HEK293 (cell line): Measurements from ENCODE around the gene DGKG.

Source experiments
- CTCF ChIA-PET: fragments of 350-600 bp; formaldehyde crosslinking; extraction: SDS; loops from one replicate; lab custom pipeline; 2021; ENCODE audit warnings: antibody characterized with exemption; lab: Yijun Ruan, JAX
- POLR2A ChIA-PET: fragments of 300-600 bp; formaldehyde crosslinking; extraction: SDS; loops from one replicate; lab custom pipeline; 2020; ENCODE audit warnings: antibody characterized with exemption, inconsistent platforms; lab: Yijun Ruan, JAX
- H3K27ac ChIP-seq: fragments of 200-500 bp; sonication (Bioruptor generic); 2 replicates; pipeline ENCODE4 v1.5.1; 2014; ENCODE audit warnings: low read depth, low read length, control low read depth, inconsistent platforms; ENCODE audit errors: extremely low read depth
- H3K36me3 ChIP-seq, 2 experiments: fragments of 200-500 bp in 1 of 2; sonication (Bioruptor generic) in 1 of 2; 1 replicate in 1 of 2; 2 replicates in 1 of 2; pipeline ENCODE4 v1.5.1; 2014 to 2017; ENCODE audit warnings: inconsistent platforms in 2 of 2, low read length in 2 of 2; ENCODE audit not compliant: control insufficient read depth in 2 of 2, insufficient read depth in 1 of 2
- H3K4me1 ChIP-seq: fragments of 200-500 bp; sonication (Bioruptor generic); 2 replicates; pipeline ENCODE4 v1.5.1; 2014; ENCODE audit warnings: mild to moderate bottlenecking, low read length, inconsistent platforms; ENCODE audit not compliant: control insufficient read depth, insufficient read depth
- H3K4me3 ChIP-seq: 2 replicates; pipeline ENCODE4 v1.5.1; 2011; ENCODE audit warnings: low read depth, mild to moderate bottlenecking, control low read depth, low read length, moderate library complexity
- H3K9me3 ChIP-seq: fragments of 200-500 bp; sonication (Bioruptor generic); 2 replicates; pipeline ENCODE4 v1.5.1; 2014; ENCODE audit warnings: low read depth, low read length, inconsistent platforms; ENCODE audit not compliant: control insufficient read depth, insufficient read depth
- KLF1 ChIP-seq: fragments of 450-650 bp; formaldehyde crosslinking; IDR thresholded peaks from 2 replicates; pipeline ENCODE4 v1.5.1; 2016; ENCODE audit warnings: missing biosample characterization, missing genetic modification characterization
- MYNN ChIP-seq: fragments of 450-650 bp; formaldehyde crosslinking; IDR thresholded peaks from 2 replicates; pipeline ENCODE4 v1.5.1; 2016; ENCODE audit warnings: missing biosample characterization, missing genetic modification characterization, borderline replicate concordance
- SCRT2 ChIP-seq: fragments of 450-650 bp; formaldehyde crosslinking; IDR thresholded peaks from 2 replicates; pipeline ENCODE4 v1.5.1; 2016; ENCODE audit warnings: missing biosample characterization, missing genetic modification characterization
- ZBTB1 ChIP-seq: fragments of 450-650 bp; formaldehyde crosslinking; IDR thresholded peaks from 2 replicates; pipeline ENCODE4 v1.5.1; 2016; ENCODE audit warnings: missing biosample characterization, missing genetic modification characterization
- ZNF112 ChIP-seq: fragments of 450-650 bp; formaldehyde crosslinking; IDR thresholded peaks from 2 replicates; pipeline ENCODE4 v1.5.0; 2017; ENCODE audit warnings: missing biosample characterization, missing genetic modification characterization
- ZNF133 ChIP-seq: fragments of 450-650 bp; formaldehyde crosslinking; IDR thresholded peaks from 2 replicates; pipeline ENCODE4 v1.5.1; 2016; ENCODE audit warnings: missing biosample characterization, missing genetic modification characterization
- ZNF184 ChIP-seq: fragments of 450-650 bp; IDR thresholded peaks from 2 replicates; pipeline ENCODE4 v1.5.1; 2018; ENCODE audit warnings: missing biosample characterization, mild to moderate bottlenecking, missing genetic modification characterization
- ZNF423 ChIP-seq: fragments of 450-650 bp; formaldehyde crosslinking; IDR thresholded peaks from 2 replicates; pipeline ENCODE4 v1.5.1; 2016; ENCODE audit warnings: missing biosample characterization, missing genetic modification characterization
- ZNF473 ChIP-seq: fragments of 450-650 bp; formaldehyde crosslinking; IDR thresholded peaks from 2 replicates; pipeline ENCODE4 v1.5.1; 2017; ENCODE audit warnings: missing biosample characterization, missing genetic modification characterization
- ZNF521 ChIP-seq: fragments of 450-650 bp; formaldehyde crosslinking; IDR thresholded peaks from 2 replicates; pipeline ENCODE4 v1.5.1; 2017; ENCODE audit warnings: missing biosample characterization, mild to moderate bottlenecking, missing genetic modification characterization
- ZNF768 ChIP-seq: fragments of 450-650 bp; formaldehyde crosslinking; IDR thresholded peaks from 2 replicates; pipeline ENCODE4 v1.5.1; 2018; ENCODE audit warnings: missing biosample characterization, mild to moderate bottlenecking, missing genetic modification characterization
- TF ChIP-seq, protein P1 (sequence below): fragments of 450-650 bp; formaldehyde crosslinking; IDR thresholded peaks from 2 replicates; pipeline ENCODE4 v1.5.1; 2016; ENCODE audit warnings: missing biosample characterization, missing genetic modification characterization
- TF ChIP-seq, protein P2 (sequence below): fragments of 450-650 bp; formaldehyde crosslinking; IDR thresholded peaks from 2 replicates; pipeline ENCODE4 v1.5.1; 2016; ENCODE audit warnings: missing biosample characterization, missing genetic modification characterization
- TF ChIP-seq, protein P3 (sequence below): fragments of 450-650 bp; formaldehyde crosslinking; IDR thresholded peaks from 2 replicates; pipeline ENCODE4 v1.5.1; 2016; ENCODE audit warnings: missing biosample characterization, missing genetic modification characterization
- TF ChIP-seq, protein P4 (sequence below): fragments of 450-650 bp; formaldehyde crosslinking; IDR thresholded peaks from 2 replicates; pipeline ENCODE4 v1.5.1; 2016; ENCODE audit warnings: missing biosample characterization, missing genetic modification characterization

The DGKG gene

DNA sequence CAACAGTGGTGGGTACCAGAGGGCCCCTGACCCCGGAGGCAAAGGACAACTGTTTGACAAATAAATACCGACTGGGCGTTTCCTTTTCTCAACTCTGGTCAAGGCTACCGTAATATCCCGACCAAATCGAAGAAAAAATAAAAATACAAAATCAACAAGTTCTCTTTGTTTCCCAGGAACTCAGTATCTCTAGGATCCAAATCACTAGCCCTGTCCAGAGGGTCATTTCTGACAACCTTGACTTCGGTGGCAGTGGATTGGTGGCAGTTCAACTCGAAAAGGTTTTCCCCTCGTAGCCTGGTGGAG lies 456 bp upstream of the DGKG start:
- Histone ChIP-seq H3K4me1 (no peaks in the 10 kb centered on the region), H3K9me3 (no peaks in the 10 kb centered on the region), H3K4me3 (peak overlapping the region; percentile 35), H3K27ac (no peak overlapping the region), H3K36me3 (no peaks in the 10 kb centered on the region)
- ChIA-PET CTCF (no interaction called here), POLR2A (no interaction called here)
- TF ChIP-seq ZNF423 (tag by site-specific recombination) (no peak), ZBTB1 (no peak), SCRT2 (peak; percentile 68; the same call in 1 of the 2 replicates)

DNA sequence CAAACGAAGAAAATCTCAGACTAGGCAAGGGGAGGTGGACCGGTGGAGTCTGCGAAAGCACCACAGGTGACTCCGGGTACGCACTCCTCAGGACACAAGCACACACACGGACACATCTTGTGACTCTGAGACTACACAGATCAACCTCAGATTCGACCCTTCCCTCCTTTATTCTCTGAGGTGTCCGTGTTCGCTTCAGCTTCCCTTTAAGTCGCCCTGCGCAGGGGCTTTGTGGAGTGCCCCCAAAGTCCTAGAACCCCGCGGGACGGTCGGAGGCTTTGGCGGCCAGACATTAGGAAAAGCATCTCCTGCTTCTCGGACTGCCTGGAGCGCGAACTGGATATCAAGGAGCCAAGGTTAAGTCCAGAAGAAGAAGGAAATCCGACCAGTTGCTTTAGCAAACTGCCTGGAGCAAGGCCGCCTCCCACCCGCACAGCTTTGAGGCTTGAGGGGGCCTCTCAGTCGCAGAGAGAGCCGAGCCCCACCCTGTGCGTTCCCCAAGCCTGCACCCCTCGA lies 730 bp downstream of the DGKG start:
- Histone ChIP-seq H3K4me1 (no peaks in the 10 kb centered on the region), H3K9me3 (no peaks in the 10 kb centered on the region), H3K36me3 (no peaks in the 10 kb centered on the region), H3K27ac (no peak overlapping the region), H3K4me3 (peak overlapping the region; percentile 35)
- POLR2A ChIA-PET = no interaction called here
- CTCF ChIA-PET = no interaction called here
- TF ChIP-seq ZNF768 (tag by site-specific recombination) (no peak), ZNF112 (tag by site-specific recombination) (no peak), ZNF423 (tag by site-specific recombination) (no peak), ZNF133 (tag by site-specific recombination) (no peak), ZNF473 (tag by site-specific recombination) (no peak), KLF1 (tag by site-specific recombination) (no peak)
- TF ChIP-seq, protein P1, sequence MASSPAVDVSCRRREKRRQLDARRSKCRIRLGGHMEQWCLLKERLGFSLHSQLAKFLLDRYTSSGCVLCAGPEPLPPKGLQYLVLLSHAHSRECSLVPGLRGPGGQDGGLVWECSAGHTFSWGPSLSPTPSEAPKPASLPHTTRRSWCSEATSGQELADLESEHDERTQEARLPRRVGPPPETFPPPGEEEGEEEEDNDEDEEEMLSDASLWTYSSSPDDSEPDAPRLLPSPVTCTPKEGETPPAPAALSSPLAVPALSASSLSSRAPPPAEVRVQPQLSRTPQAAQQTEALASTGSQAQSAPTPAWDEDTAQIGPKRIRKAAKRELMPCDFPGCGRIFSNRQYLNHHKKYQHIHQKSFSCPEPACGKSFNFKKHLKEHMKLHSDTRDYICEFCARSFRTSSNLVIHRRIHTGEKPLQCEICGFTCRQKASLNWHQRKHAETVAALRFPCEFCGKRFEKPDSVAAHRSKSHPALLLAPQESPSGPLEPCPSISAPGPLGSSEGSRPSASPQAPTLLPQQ (tag by site-specific recombination) = no peak
- TF ChIP-seq, protein P2, sequence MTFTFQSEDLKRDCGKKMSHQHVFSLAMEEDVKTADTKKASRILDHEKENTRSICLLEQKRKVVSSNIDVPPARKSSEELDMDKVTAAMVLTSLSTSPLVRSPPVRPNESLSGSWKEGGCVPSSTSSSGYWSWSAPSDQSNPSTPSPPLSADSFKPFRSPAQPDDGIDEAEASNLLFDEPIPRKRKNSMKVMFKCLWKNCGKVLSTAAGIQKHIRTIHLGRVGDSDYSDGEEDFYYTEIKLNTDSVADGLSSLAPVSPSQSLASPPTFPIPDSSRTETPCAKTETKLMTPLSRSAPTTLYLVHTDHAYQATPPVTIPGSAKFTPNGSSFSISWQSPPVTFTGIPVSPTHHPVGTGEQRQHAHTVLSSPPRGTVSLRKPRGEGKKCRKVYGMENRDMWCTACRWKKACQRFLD = no peak
- TF ChIP-seq, protein P3, sequence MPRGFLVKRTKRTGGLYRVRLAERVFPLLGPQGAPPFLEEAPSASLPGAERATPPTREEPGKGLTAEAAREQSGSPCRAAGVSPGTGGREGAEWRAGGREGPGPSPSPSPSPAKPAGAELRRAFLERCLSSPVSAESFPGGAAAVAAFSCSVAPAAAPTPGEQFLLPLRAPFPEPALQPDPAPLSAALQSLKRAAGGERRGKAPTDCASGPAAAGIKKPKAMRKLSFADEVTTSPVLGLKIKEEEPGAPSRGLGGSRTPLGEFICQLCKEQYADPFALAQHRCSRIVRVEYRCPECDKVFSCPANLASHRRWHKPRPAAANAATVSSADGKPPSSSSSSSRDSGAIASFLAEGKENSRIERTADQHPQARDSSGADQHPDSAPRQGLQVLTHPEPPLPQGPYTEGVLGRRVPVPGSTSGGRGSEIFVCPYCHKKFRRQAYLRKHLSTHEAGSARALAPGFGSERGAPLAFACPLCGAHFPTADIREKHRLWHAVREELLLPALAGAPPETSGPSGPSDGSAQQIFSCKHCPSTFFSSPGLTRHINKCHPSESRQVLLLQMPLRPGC (tag by site-specific recombination) = no peak

DNA sequence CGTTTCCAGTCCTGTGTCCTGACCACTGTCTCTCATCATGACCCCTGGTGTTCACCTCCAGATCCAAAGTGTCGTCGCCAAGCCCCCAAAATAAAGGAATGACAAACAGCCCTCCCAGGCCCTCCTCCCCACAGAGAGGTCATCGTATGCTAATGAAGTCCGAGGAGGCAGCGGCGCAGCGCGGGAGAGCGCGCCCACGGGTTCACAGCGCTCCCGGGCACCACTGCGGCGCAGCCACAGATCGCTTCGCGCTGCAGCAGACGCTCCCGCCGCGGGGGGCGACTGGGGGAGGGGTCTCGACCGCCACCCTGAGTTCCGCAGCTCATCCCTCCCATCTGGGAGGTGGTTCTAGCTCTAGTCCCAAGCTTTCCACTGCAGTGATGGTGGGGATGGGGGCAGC lies 1.3 kb downstream of the DGKG start:
- no peaks in the 10 kb centered on the region for H3K36me3 ChIP-seq
- no peaks in the 10 kb centered on the region for H3K9me3 ChIP-seq
- ChIA-PET CTCF (no interaction called here), POLR2A (no interaction called here)
- no peak overlapping the region; the same call in 1 of the 2 replicates for H3K4me3 ChIP-seq
- H3K4me1 ChIP-seq = no peaks in the 10 kb centered on the region
- H3K27ac ChIP-seq = no peak overlapping the region
- TF ChIP-seq ZNF184 (no peak), MYNN (tag by site-specific recombination) (no peak), ZNF521 (no peak)
- TF ChIP-seq, protein P4, sequence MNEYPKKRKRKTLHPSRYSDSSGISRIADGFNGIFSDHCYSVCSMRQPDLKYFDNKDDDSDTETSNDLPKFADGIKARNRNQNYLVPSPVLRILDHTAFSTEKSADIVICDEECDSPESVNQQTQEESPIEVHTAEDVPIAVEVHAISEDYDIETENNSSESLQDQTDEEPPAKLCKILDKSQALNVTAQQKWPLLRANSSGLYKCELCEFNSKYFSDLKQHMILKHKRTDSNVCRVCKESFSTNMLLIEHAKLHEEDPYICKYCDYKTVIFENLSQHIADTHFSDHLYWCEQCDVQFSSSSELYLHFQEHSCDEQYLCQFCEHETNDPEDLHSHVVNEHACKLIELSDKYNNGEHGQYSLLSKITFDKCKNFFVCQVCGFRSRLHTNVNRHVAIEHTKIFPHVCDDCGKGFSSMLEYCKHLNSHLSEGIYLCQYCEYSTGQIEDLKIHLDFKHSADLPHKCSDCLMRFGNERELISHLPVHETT (tag by site-specific recombination) = no peak
